Vagina (tissue), 2 donors: ENCODE measurements around the gene CASKIN1.

Experiments
- POLR2AphosphoS5 ChIP-seq, 2 donors: sonication (generic); formaldehyde crosslinking; IDR thresholded peaks; one replicate each; pipeline ENCODE4 v1.9.0; 2017; ENCODE audit warnings: antibody characterized with exemption in 2 of 2, mild to moderate bottlenecking in 2 of 2, low read depth in 1 of 2; ENCODE audit not compliant: insufficient read depth in 1 of 2
- TF ChIP-seq, protein P1 (sequence below), 3 experiments: fragments of 450-650 bp in 2 of 3; fragments of 200-600 bp in 1 of 3; sonication (generic) in 1 of 3; IDR thresholded peaks; one replicate each; pipeline ENCODE4 v1.5.1; 2017 to 2019; ENCODE audit warnings: antibody characterized with exemption in 3 of 3, mild to moderate bottlenecking in 2 of 3, moderate library complexity in 2 of 3

GRCh38 chr16:2232094-2232990 is 35.9 kb upstream of the CASKIN1 start:
- TF ChIP-seq POLR2AphosphoS5 (IDR thresholded peaks at IDR 0.05; ENCODE audit: insufficient read depth in 1 of 2, low read depth in 1 of 2), result no peak
- TF ChIP-seq, protein P1, sequence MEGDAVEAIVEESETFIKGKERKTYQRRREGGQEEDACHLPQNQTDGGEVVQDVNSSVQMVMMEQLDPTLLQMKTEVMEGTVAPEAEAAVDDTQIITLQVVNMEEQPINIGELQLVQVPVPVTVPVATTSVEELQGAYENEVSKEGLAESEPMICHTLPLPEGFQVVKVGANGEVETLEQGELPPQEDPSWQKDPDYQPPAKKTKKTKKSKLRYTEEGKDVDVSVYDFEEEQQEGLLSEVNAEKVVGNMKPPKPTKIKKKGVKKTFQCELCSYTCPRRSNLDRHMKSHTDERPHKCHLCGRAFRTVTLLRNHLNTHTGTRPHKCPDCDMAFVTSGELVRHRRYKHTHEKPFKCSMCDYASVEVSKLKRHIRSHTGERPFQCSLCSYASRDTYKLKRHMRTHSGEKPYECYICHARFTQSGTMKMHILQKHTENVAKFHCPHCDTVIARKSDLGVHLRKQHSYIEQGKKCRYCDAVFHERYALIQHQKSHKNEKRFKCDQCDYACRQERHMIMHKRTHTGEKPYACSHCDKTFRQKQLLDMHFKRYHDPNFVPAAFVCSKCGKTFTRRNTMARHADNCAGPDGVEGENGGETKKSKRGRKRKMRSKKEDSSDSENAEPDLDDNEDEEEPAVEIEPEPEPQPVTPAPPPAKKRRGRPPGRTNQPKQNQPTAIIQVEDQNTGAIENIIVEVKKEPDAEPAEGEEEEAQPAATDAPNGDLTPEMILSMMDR (IDR thresholded peaks at IDR 0.05), result no peak
